ENCODE results near the gene TSPAN3.

Gene TSPAN3

DNA sequence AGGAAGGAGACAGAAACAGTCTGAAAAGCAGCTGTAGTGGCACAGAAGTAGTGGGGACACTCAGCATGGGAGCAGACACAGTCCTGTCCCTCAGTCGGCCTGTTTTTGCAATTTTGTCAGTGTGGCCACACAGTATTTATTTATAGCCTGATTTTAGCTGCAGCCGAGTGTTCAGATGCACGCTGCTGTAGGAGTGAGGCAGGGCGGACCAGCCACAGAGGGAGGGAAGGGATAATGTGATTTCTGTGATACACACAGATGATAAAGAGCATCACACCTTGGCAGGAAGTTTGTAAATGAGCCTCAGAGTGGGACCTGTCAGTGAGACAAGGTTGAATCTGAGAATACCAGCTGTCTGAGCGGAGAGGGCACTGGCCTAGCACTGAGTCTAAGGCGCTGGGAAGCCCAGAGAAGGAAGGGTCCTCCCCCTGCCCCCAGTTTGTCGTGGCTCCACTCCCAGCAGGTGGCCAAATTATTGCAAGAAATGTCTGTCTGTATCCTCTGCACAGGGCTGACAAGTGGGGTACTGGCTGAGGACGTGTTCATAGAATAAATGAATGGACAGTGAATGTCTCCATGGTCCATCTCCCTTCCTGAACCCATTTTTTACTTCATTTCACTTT, 72.1 kb downstream of the TSPAN3 start:
- no peaks in the 10 kb centered on the region for H3K27me3 Mint-ChIP-seq (ENCODE audit: low read depth)
- H3K4me3 Mint-ChIP-seq = peak overlapping the region; percentile 97
- H3K9me3 Mint-ChIP-seq = no peaks in the 10 kb centered on the region
- no peak for DNase-seq (ENCODE audit: low spot score)
- peaks cover 48% of the 10 kb centered on the region for H3K36me3 Mint-ChIP-seq (ENCODE audit: low read depth)
- peak overlapping the region; percentile 70 for H3K27ac Mint-ChIP-seq
- H3K4me1 Mint-ChIP-seq (ENCODE audit: low read depth) = peaks cover 70% of the 10 kb centered on the region

DNA sequence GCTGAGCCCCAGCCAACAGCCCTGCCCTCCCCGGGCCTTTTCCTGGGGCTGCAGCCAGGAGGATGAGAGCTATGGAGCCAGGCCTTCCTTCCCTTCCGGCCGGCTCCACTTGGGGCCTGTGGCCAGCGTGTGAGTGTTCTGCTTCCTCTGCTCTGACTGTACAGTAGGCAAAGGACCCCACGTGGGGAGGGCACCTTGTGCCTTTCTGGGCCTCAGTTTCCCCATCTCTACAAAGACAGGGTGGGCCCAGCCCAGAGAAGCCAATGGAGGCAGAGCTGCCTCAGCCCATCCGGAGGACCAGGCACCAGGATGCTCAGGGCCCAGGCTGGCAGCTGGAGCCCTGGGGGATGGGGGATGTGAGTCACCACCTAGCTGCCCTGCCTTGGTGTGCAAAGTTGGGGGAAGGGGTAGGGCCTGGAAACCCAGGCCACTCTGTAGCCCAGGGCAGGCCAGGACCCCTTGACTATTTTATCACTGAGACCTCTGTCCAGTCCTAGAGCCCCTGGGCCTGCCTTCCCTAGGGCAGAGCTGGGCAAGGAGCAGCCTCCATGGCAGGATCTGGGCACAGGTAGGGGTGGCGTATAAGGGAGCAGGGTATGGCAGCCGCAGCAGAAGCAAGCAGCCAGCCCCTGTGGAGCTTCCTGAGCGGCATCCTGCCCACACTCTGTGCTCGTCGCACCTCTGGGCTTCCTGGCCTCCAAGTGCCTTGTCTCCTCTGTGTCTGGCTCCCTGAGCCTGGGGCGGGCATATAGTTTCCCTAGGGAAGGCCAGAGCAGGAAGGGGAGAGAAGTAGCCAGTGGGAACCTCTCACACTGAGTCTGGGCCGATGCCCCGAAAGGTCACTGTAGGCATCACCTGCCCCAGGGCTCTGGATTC, 74.1 kb downstream of the TSPAN3 start:
- no peaks in the 10 kb centered on the region for H3K9me3 Mint-ChIP-seq

GRCh38 chr15:76996076-76996525, 74.8 kb downstream of the TSPAN3 start:
- peak overlapping the region; percentile 92 for H3K27ac Mint-ChIP-seq
- peaks cover 33% of the 10 kb centered on the region for H3K36me3 Mint-ChIP-seq (ENCODE audit: low read depth)
- H3K27me3 Mint-ChIP-seq (ENCODE audit: low read depth) = no peaks in the 10 kb centered on the region
- H3K4me1 Mint-ChIP-seq (ENCODE audit: low read depth) = peaks cover 67% of the 10 kb centered on the region
- H3K9me3 Mint-ChIP-seq = no peaks in the 10 kb centered on the region
- peak overlapping the region; percentile 97 for H3K4me3 Mint-ChIP-seq
- DNase-seq (ENCODE audit: low spot score) = no peak

More for the DNA sequence above, 74.1 kb downstream of the TSPAN3 start:
- Mint-ChIP-seq H3K4me1 (ENCODE audit: low read depth) (peaks cover 67% of the 10 kb centered on the region), H3K4me3 (peak overlapping the region; percentile 97), H3K27me3 (ENCODE audit: low read depth) (no peaks in the 10 kb centered on the region), H3K36me3 (ENCODE audit: low read depth) (peaks cover 38% of the 10 kb centered on the region), H3K27ac (peak overlapping the region; percentile 92)
- peak; percentile 60 for DNase-seq (ENCODE audit: low spot score)

DNA sequence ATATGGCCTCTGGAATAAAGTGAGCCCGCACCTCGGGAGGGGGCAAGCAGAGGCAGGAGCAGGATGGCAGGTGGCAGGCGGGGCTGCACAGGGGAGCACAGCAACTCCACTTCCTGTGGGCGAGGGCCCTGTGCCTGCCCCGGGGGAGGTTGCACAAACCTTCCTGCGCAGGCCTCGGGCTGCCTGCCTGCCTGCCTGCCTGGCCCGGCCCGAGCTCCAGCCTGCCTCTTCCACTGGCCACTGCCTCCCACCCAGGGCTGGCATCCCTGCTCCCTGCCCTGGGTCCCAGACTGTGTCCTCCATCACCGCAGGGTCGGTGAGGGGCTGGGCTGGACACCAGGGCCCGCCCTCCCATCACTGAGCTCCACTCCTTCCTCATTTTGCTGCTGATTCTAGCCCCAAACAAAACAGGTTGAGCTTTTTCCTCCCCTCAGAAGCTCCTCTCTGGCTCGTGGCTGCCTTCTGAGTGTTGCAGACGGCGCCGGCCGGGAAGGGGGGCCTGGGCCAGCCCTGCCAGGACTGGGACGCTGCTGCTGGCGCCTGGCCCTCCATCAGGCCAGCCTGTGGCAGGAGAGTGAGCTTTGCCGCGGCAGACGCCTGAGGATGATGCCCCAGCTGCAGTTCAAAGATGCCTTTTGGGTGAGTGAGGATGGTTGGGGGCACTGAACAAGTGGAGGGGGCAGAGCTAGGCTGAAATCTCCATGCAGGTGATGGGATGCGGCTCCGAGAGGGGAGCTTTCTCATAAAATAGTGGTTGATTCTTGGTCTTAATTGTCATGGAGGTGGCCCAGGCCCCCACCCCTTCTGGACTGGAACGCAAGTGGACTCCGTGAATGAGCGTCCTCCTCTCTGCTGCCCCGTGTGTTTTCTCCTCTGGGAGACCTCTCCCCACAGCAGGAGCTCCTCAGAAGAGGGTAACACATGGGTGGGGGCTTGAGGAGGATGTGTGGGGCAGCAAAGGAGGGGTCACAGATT, 75.7 kb downstream of the TSPAN3 start, which contains the start of gene PSTPIP1:
Gene PSTPIP1 (plus strand): TSS at position 156 of the 975 bp plus-strand sequence. CDS start 448 bp downstream, at position 604.
- H3K27ac Mint-ChIP-seq = peak within 1 kb of the TSS; percentile 92
- peaks cover 66% of the 10 kb centered on the region for H3K4me1 Mint-ChIP-seq (ENCODE audit: low read depth)
- H3K36me3 Mint-ChIP-seq (ENCODE audit: low read depth) = peaks cover 27% of the 10 kb centered on the region
- DNase-seq (ENCODE audit: low spot score) = peak; percentile 69
- H3K27me3 Mint-ChIP-seq (ENCODE audit: low read depth) = no peaks in the 10 kb centered on the region
- no peaks in the 10 kb centered on the region for H3K9me3 Mint-ChIP-seq
- peak within 1 kb of the TSS; percentile 97 for H3K4me3 Mint-ChIP-seq

GRCh38 chr15:76994496-76994895, 76.4 kb downstream of the TSPAN3 start:
- Mint-ChIP-seq H3K27ac (peak overlapping the region; percentile 92), H3K9me3 (no peaks in the 10 kb centered on the region), H3K36me3 (ENCODE audit: low read depth) (peaks cover 24% of the 10 kb centered on the region), H3K4me3 (peak overlapping the region; percentile 97), H3K27me3 (ENCODE audit: low read depth) (no peaks in the 10 kb centered on the region), H3K4me1 (ENCODE audit: low read depth) (peaks cover 64% of the 10 kb centered on the region)
- no peak for DNase-seq (ENCODE audit: low spot score)

- H3K9me3 Mint-ChIP-seq = no peaks in the 10 kb centered on the region
- H3K36me3 Mint-ChIP-seq (ENCODE audit: low read depth) = peaks cover 22% of the 10 kb centered on the region
- H3K27me3 Mint-ChIP-seq (ENCODE audit: low read depth) = no peaks in the 10 kb centered on the region
- peak overlapping the region; percentile 92 for H3K27ac Mint-ChIP-seq
- H3K4me3 Mint-ChIP-seq = peak overlapping the region; percentile 97
- peaks cover 63% of the 10 kb centered on the region for H3K4me1 Mint-ChIP-seq (ENCODE audit: low read depth)
- DNase-seq (ENCODE audit: low spot score) = peak; percentile 70
Observed at GRCh38 chr15:76994001-76994400, 76.9 kb downstream of the TSPAN3 start.

DNA sequence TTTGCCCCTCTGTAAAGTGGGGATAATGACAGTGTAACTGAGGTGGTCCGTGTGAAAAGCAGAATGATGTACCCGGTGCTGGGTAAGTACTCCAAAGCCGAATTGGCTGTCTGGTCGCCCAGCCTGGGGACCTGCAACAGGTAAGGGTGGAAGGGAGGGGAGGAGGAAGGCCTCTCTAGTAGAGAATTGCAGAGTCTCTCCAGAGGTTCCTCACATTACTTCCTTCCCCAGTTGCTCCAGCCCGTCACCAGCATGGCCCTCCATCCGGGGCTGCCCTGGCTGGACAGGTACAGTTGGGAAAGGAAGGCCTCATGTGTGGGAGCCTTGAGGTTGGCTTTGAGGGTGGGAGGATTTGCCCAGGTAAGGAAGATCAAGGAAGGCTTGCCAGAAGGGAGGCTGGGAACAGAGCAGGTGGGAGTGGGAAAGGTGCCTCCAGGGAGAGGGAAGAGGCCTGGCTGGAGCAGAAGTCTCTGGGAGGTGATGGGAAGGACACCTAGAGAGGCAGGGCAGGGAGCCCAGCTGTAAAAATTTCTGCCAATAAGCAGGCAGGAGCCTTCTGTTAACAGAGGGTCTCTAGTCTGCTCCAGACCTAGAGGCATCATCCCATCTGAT, 77.7 kb downstream of the TSPAN3 start:
- peaks cover 17% of the 10 kb centered on the region for H3K36me3 Mint-ChIP-seq (ENCODE audit: low read depth)
- H3K27me3 Mint-ChIP-seq (ENCODE audit: low read depth) = no peaks in the 10 kb centered on the region
- H3K9me3 Mint-ChIP-seq = no peaks in the 10 kb centered on the region
- H3K4me1 Mint-ChIP-seq (ENCODE audit: low read depth) = peaks cover 63% of the 10 kb centered on the region
- peak overlapping the region; percentile 97 for H3K4me3 Mint-ChIP-seq
- H3K27ac Mint-ChIP-seq = peak overlapping the region; percentile 92
- no peak for DNase-seq (ENCODE audit: low spot score)

DNA sequence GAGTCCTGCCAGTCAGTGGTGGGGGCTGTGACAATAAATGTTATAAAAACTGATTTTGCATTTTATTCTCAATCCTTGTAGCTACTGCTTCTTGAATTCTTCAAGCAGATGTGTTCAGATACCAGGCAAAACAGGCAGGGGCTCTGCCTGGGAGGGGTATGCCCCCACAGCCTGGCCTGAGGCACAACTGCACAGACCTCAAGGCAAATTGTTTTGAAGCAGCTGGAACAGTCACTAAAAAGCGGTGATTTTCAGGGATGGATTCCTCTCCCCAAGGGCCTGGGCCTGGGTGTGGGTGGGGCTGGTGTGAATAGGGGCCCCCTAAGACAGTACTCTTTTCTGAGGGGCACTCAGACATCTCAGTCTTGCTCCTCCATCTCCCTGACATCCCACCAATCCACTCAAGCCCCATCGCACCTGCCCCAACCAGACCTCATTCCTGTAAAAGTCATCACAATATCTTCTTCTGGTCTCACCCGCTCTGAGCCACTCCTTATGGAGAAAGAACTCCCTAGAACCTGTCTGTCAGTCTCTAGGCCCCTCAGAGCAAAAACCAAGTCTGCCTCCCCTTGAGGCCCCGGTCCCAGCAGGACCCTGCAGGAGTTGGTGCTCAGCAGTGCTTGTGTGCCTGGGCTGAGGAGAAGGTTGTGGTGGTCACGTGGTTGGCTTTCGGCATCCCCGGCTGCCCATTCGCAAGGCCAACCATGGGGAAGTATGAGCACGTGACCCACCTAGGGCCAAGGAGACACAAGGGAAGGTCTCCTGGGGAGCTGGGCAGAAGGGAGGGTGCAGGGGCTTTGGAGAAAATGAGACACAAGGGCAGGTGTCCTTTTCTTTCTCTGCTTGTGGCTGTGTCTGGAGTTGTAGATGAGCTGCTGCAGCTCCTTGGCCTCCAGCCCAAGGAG, 78.9 kb downstream of the TSPAN3 start:
- Mint-ChIP-seq H3K4me1 (ENCODE audit: low read depth) (peaks cover 60% of the 10 kb centered on the region), H3K9me3 (no peaks in the 10 kb centered on the region), H3K27ac (peak overlapping the region; percentile 22), H3K27me3 (ENCODE audit: low read depth) (no peaks in the 10 kb centered on the region), H3K4me3 (no peak overlapping the region), H3K36me3 (ENCODE audit: low read depth) (peaks cover 6% of the 10 kb centered on the region)
- no peak for DNase-seq (ENCODE audit: low spot score)
